ENCODE data around the gene WDR27. TPM values are rescaled to one million over a fixed set of nuclear protein-coding genes. Genes with fewer than 3 reads are reported as not detected.
"Not testable (repeated sequence)": the region's sequence is repeated elsewhere in the genome, so short reads cannot be mapped to it uniquely, and the experiment has no call there.

WDR27 gene
- total RNA-seq, 1 donor from 2014 or later, result 24.5 TPM

DNA sequence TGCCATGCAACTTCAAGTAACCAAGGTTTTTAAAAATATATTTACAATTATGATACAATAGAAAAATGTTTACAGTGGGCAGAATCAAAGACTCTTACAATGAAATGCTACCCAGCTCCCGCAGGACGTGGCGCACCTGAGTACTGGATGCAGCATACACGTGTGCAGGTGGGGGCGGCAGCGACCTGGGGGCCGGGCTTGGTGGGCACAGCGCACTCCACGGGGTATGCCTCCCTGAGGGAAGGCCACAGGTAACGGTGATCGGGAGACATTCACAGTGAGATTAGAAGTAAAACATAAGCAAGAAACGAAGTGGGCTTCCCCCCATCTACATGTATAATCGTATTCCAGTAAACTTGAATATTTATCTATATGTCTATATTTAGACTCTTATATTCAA lies 54.2 kb downstream of the WDR27 start:
- Histone ChIP-seq H3K27ac (ENCODE audit: low read depth, low read length) (no peak overlapping the region), H3K9ac (ENCODE audit: low read depth in 1 of 3, low read length in 3 of 3) (no peak overlapping the region), H3K9me3 (ENCODE audit: control insufficient read depth in 3 of 3, low read length in 3 of 3) (no peaks in the 10 kb centered on the region), H3K27me3 (ENCODE audit: control insufficient read depth in 3 of 3, insufficient read depth in 3 of 3, low read length in 3 of 3) (no peaks in the 10 kb centered on the region), H3K4me3 (ENCODE audit: low read length in 3 of 3) (no peak overlapping the region), H3K36me3 (ENCODE audit: control insufficient read depth in 3 of 3, insufficient read depth in 3 of 3, low read length in 3 of 3) (peaks cover 4 to 9% (median 8%) of the 10 kb centered on the region in 3 donors), H3K4me1 (ENCODE audit: control insufficient read depth in 3 of 3, insufficient read depth in 3 of 3, low read length in 3 of 3) (no peaks in the 10 kb centered on the region)

DNA sequence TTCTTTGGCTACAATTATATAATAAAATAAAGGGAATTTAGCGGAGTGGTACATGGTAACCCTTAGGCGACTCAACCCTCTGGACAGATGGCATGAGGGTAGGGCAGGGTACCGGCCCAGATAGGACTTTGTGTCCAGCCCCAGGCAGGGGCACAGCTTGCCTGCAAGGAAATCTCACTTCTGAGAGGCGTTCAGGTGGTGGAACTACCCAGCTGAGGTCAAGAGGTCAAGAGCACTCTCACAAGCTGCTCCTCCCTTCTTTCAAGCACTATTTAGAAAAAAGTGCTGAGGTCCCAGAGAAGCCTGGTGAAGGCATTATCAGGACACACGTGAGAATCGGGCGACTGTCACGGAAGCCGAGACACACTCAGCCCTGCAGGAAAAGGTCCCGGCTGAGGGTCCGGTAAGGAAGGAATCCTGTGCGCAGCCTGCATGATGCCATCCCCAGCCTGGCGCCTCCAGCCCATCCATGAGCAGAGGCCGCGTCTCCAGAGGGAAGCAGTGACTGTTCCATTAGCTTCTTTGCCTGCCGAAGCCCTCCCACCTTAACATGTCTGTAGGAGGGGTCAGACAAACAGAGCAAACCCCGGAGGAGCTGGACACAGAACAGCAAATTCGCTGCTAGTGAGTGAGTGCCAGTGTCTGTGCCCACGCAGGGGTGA lies 54.8 kb downstream of the WDR27 start:
- Histone ChIP-seq H3K27ac (ENCODE audit: low read depth, low read length) (no peak overlapping the region), H3K4me3 (ENCODE audit: low read length in 3 of 3) (no peak overlapping the region), H3K27me3 (ENCODE audit: control insufficient read depth in 3 of 3, insufficient read depth in 3 of 3, low read length in 3 of 3) (no peaks in the 10 kb centered on the region), H3K36me3 (ENCODE audit: control insufficient read depth in 3 of 3, insufficient read depth in 3 of 3, low read length in 3 of 3) (peaks cover 4 to 9% (median 8%) of the 10 kb centered on the region in 3 donors), H3K9me3 (ENCODE audit: control insufficient read depth in 3 of 3, low read length in 3 of 3) (no peaks in the 10 kb centered on the region), H3K4me1 (ENCODE audit: control insufficient read depth in 3 of 3, insufficient read depth in 3 of 3, low read length in 3 of 3) (no peaks in the 10 kb centered on the region), H3K9ac (ENCODE audit: low read depth in 1 of 3, low read length in 3 of 3) (no peak overlapping the region)

DNA sequence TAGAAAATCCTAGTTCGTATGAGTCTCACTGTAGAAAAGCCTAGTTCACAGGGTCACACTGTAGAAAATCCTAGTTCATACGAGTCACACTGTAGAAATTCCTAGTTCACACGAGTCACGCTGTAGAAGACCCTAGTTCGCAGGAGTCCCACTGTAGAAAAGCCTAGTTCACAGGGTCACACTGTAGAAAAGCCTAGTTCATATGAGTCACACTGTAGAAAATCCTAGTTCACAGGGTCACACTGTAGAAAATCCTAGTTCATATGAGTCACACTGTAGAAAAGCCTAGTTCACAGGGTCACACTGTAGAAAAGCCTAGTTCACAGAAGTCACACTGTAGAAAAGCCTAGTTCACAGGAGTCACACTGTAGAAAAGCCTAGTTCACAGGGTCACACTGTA lies 56.4 kb downstream of the WDR27 start:
- not testable (repeated sequence) for H3K4me1 ChIP-seq (ENCODE audit: control insufficient read depth in 3 of 3, insufficient read depth in 3 of 3, low read length in 3 of 3); H3K4me3 ChIP-seq (ENCODE audit: low read length in 3 of 3); H3K27me3 ChIP-seq (ENCODE audit: control insufficient read depth in 3 of 3, insufficient read depth in 3 of 3, low read length in 3 of 3); H3K36me3 ChIP-seq (ENCODE audit: control insufficient read depth in 3 of 3, insufficient read depth in 3 of 3, low read length in 3 of 3); H3K9me3 ChIP-seq (ENCODE audit: control insufficient read depth in 3 of 3, low read length in 3 of 3); H3K27ac ChIP-seq (ENCODE audit: low read depth, low read length); H3K9ac ChIP-seq (ENCODE audit: low read depth in 1 of 3, low read length in 3 of 3)

DNA sequence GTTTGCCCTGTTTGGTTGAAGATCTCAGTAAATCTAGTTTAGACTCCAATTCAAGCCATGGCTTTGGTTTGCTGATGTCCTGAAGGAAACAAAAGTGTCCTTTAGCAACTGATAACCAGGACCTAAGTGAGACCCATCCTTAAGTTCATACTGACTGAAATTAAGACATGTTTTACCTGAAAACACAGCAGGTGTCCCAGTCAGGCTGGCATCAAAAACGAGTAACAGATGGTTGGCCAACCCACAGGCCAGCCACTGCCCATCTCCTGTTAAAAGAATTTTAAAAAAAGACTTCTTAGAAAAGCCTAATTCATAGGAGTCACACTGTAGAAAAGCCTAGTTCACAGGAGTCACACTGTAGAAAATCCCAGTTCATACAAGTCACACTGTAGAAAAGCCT lies 58.3 kb downstream of the WDR27 start:
- H3K36me3 ChIP-seq (ENCODE audit: control insufficient read depth in 3 of 3, insufficient read depth in 3 of 3, low read length in 3 of 3), result peaks cover 0 to 6% (median 5%) of the 10 kb centered on the region in 3 donors
- no peak overlapping the region for H3K9ac ChIP-seq (ENCODE audit: low read depth in 1 of 3, low read length in 3 of 3)
- H3K4me3 ChIP-seq (ENCODE audit: low read length in 3 of 3), result no peak overlapping the region
- H3K27ac ChIP-seq (ENCODE audit: low read depth, low read length), result no peak overlapping the region
- no peaks in the 10 kb centered on the region for H3K27me3 ChIP-seq (ENCODE audit: control insufficient read depth in 3 of 3, insufficient read depth in 3 of 3, low read length in 3 of 3)
- H3K4me1 ChIP-seq (ENCODE audit: control insufficient read depth in 3 of 3, insufficient read depth in 3 of 3, low read length in 3 of 3), result peaks cover 0 to 4% (median 0%) of the 10 kb centered on the region in 3 donors
- no peaks in the 10 kb centered on the region for H3K9me3 ChIP-seq (ENCODE audit: control insufficient read depth in 3 of 3, low read length in 3 of 3)

DNA sequence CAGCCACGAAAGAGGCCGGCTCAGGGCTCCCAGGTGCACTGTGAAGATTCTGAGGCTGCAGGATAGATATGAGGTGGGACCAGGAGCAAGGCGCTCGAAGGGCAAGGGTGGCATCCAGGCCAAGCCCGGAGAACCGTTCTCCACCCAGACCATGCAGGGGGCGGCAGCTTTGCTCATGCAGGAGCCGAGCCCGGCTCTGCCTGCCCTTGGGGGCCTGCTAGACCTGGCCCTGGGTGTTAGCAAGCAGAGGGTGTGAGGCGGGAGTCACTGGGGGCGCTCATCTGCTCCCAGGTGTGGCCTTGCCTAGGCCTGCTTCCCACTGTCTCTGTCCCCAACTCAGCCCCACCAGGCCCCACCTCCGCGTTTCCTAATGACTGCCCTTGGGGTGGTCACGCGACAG lies 59.4 kb downstream of the WDR27 start:
- no peak overlapping the region for H3K4me3 ChIP-seq (ENCODE audit: low read length in 3 of 3)
- H3K27ac ChIP-seq (ENCODE audit: low read depth, low read length), result no peak overlapping the region
- peaks cover 0 to 4% (median 0%) of the 10 kb centered on the region in 3 donors for H3K4me1 ChIP-seq (ENCODE audit: control insufficient read depth in 3 of 3, insufficient read depth in 3 of 3, low read length in 3 of 3)
- H3K9ac ChIP-seq (ENCODE audit: low read depth in 1 of 3, low read length in 3 of 3), result no peak overlapping the region
- no peaks in the 10 kb centered on the region for H3K9me3 ChIP-seq (ENCODE audit: control insufficient read depth in 3 of 3, low read length in 3 of 3)
- H3K27me3 ChIP-seq (ENCODE audit: control insufficient read depth in 3 of 3, insufficient read depth in 3 of 3, low read length in 3 of 3), result no peaks in the 10 kb centered on the region
- peaks cover 3 to 12% (median 4%) of the 10 kb centered on the region in 3 donors for H3K36me3 ChIP-seq (ENCODE audit: control insufficient read depth in 3 of 3, insufficient read depth in 3 of 3, low read length in 3 of 3)

DNA sequence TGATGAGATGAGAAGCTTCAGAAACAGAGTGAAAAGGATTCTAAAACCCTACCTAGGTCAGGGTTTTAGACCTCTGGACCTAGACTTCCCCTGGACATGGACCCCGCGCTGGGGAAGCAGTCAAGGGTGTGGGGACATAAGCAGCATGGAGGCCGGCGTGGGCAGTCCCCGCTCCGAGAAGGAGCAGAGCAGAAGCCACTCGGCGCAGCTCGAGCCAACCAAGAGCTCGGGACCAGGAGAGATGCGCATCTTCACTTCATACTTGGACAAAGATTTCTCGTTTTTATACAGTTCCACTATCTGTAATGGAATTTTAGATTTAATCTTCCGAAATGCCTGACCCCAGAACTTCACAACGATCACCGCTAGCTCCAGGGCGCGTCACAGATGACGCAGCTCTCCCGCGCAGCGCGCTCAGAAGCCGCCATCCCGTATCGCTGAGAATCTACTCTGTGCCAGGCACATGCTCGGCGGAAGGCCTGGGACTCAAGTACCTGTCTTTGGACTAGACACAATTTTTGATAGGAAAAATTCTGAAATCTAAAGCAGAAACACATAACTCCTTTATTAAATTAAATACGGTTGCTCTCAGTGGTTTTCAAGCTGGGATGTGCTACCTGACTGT lies 60.3 kb downstream of the WDR27 start:
- H3K27me3 ChIP-seq (ENCODE audit: control insufficient read depth in 3 of 3, insufficient read depth in 3 of 3, low read length in 3 of 3), result no peaks in the 10 kb centered on the region
- H3K9ac ChIP-seq (ENCODE audit: low read depth in 1 of 3, low read length in 3 of 3), result no peak overlapping the region
- H3K27ac ChIP-seq (ENCODE audit: low read depth, low read length), result no peak overlapping the region
- peaks cover 5 to 16% (median 5%) of the 10 kb centered on the region in 3 donors for H3K36me3 ChIP-seq (ENCODE audit: control insufficient read depth in 3 of 3, insufficient read depth in 3 of 3, low read length in 3 of 3)
- no peaks in the 10 kb centered on the region for H3K9me3 ChIP-seq (ENCODE audit: control insufficient read depth in 3 of 3, low read length in 3 of 3)
- no peak overlapping the region for H3K4me3 ChIP-seq (ENCODE audit: low read length in 3 of 3)
- peaks cover 0 to 4% (median 0%) of the 10 kb centered on the region in 3 donors for H3K4me1 ChIP-seq (ENCODE audit: control insufficient read depth in 3 of 3, insufficient read depth in 3 of 3, low read length in 3 of 3)

DNA sequence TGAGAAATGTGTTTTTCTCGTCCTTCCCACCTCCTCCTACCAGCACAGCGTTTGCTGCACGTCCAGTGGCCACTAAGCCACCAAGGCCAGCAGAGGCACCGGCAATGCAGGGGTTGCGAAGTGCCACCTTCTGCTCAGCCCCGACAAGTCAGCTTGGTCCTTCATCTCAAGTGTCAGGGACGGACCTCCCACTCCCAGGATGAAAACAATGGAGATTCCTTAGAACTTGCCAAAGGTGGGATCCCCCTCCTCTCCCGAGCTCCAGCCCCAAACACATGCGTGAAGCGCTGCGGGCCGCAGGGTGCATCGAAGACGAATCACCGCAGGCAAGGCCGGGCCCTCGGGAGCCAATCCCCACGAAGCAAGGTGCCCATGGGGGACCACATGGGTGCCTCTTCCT lies 60.8 kb downstream of the WDR27 start:
- no peak overlapping the region for H3K9ac ChIP-seq (ENCODE audit: low read depth in 1 of 3, low read length in 3 of 3)
- no peak overlapping the region for H3K27ac ChIP-seq (ENCODE audit: low read depth, low read length)
- peaks cover 5 to 16% (median 5%) of the 10 kb centered on the region in 3 donors for H3K36me3 ChIP-seq (ENCODE audit: control insufficient read depth in 3 of 3, insufficient read depth in 3 of 3, low read length in 3 of 3)
- no peaks in the 10 kb centered on the region for H3K27me3 ChIP-seq (ENCODE audit: control insufficient read depth in 3 of 3, insufficient read depth in 3 of 3, low read length in 3 of 3)
- H3K4me3 ChIP-seq (ENCODE audit: low read length in 3 of 3), result no peak overlapping the region
- H3K4me1 ChIP-seq (ENCODE audit: control insufficient read depth in 3 of 3, insufficient read depth in 3 of 3, low read length in 3 of 3), result peaks cover 0 to 4% (median 0%) of the 10 kb centered on the region in 3 donors
- H3K9me3 ChIP-seq (ENCODE audit: control insufficient read depth in 3 of 3, low read length in 3 of 3), result no peaks in the 10 kb centered on the region

DNA sequence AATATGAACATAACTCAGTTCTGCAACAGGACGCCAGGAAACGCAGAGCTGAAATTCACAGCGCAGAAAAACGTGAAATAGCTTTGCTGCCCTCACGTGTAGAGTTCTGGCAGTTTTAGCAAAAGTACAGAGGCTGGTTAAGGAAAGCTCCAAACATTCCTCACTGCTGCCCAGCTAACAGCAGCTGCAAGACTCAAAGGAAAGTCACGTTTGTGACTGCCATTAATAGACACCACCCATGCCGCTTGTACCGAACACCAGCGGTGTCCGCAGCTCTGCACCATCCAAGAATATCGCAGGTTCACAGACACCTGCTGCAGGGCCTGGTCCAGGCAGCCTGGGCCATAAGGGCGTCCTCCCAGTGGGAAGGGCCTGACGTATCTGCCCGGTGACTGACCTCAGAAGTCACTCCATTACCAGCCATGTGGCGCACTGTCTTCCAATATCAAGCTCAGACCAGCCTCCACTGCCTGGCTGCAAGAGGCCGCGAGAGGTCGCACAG lies 61.4 kb downstream of the WDR27 start:
- Histone ChIP-seq H3K4me3 (ENCODE audit: low read length in 3 of 3) (no peak overlapping the region), H3K27me3 (ENCODE audit: control insufficient read depth in 3 of 3, insufficient read depth in 3 of 3, low read length in 3 of 3) (no peaks in the 10 kb centered on the region), H3K9me3 (ENCODE audit: control insufficient read depth in 3 of 3, low read length in 3 of 3) (no peaks in the 10 kb centered on the region), H3K27ac (ENCODE audit: low read depth, low read length) (no peak overlapping the region), H3K9ac (ENCODE audit: low read depth in 1 of 3, low read length in 3 of 3) (no peak overlapping the region), H3K36me3 (ENCODE audit: control insufficient read depth in 3 of 3, insufficient read depth in 3 of 3, low read length in 3 of 3) (peaks cover 5 to 16% (median 5%) of the 10 kb centered on the region in 3 donors), H3K4me1 (ENCODE audit: control insufficient read depth in 3 of 3, insufficient read depth in 3 of 3, low read length in 3 of 3) (peaks cover 0 to 4% (median 0%) of the 10 kb centered on the region in 3 donors)

DNA sequence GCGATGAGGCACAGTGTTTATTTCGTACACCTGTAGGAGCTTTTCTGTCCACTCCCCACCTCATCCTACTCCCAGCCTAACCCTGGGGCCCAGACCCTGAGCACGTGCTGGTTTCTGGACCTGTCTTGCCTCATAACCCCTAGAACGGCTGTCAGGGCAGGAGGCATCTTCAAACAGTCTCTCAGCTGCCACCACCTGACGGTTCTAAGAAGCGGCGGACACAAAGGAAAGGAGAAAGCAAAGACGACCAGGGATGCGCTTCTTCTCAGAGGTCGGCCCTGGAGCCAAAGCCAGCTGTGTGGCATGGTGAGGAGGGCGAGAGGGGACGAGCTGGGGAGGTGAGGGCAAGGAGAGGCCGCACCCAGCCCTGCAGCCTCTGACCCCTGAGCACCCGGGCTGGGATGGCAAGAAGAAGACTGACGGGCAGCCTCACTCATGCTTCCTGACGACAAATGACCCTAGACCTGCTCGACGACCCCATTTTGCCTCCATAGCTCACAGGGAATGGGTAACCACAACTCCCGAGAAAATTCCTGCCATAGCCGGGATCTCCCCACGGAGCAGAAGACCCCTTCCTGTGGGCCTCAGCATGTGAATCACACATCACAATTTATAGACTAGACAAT lies 62.1 kb downstream of the WDR27 start:
- peaks cover 0 to 4% (median 0%) of the 10 kb centered on the region in 3 donors for H3K4me1 ChIP-seq (ENCODE audit: control insufficient read depth in 3 of 3, insufficient read depth in 3 of 3, low read length in 3 of 3)
- H3K9me3 ChIP-seq (ENCODE audit: control insufficient read depth in 3 of 3, low read length in 3 of 3), result no peaks in the 10 kb centered on the region
- no peak overlapping the region for H3K9ac ChIP-seq (ENCODE audit: low read depth in 1 of 3, low read length in 3 of 3)
- no peaks in the 10 kb centered on the region for H3K27me3 ChIP-seq (ENCODE audit: control insufficient read depth in 3 of 3, insufficient read depth in 3 of 3, low read length in 3 of 3)
- peaks cover 5 to 16% (median 5%) of the 10 kb centered on the region in 3 donors for H3K36me3 ChIP-seq (ENCODE audit: control insufficient read depth in 3 of 3, insufficient read depth in 3 of 3, low read length in 3 of 3)
- no peak overlapping the region for H3K27ac ChIP-seq (ENCODE audit: low read depth, low read length)
- no peak overlapping the region for H3K4me3 ChIP-seq (ENCODE audit: low read length in 3 of 3)

DNA sequence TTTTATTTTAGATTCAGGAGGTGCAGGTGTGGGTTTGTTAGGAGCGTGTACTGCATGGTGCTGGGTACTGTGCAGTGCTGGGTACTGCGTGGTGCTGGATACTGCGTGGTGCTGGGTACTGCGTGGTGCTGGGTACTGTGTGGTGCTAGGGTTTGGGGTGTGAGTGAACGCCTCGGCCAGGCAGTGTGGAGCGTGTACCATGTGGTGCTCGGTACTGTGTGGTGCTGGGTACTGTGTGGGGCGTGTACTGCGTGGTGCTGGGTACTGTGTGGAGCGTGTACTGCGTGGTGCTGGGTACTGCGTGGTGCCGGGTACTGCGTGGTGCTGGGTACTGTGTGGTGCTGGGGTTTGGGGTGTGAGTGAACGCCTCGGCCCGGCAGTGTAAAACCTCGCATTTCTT lies 62.9 kb downstream of the WDR27 start:
- peaks cover 9 to 20% (median 9%) of the 10 kb centered on the region in 3 donors for H3K36me3 ChIP-seq (ENCODE audit: control insufficient read depth in 3 of 3, insufficient read depth in 3 of 3, low read length in 3 of 3)
- H3K4me1 ChIP-seq (ENCODE audit: control insufficient read depth in 3 of 3, insufficient read depth in 3 of 3, low read length in 3 of 3), result peaks cover 0 to 4% (median 0%) of the 10 kb centered on the region in 3 donors
- H3K9me3 ChIP-seq (ENCODE audit: control insufficient read depth in 3 of 3, low read length in 3 of 3), result no peaks in the 10 kb centered on the region
- no peak overlapping the region for H3K4me3 ChIP-seq (ENCODE audit: low read length in 3 of 3)
- H3K27ac ChIP-seq (ENCODE audit: low read depth, low read length), result no peak overlapping the region
- H3K9ac ChIP-seq (ENCODE audit: low read depth in 1 of 3, low read length in 3 of 3), result no peak overlapping the region
- H3K27me3 ChIP-seq (ENCODE audit: control insufficient read depth in 3 of 3, insufficient read depth in 3 of 3, low read length in 3 of 3), result no peaks in the 10 kb centered on the region
